ENCODE measurements around the gene ECHS1.
"Not testable (repeated sequence)": the region's sequence is repeated elsewhere in the genome, so short reads cannot be mapped to it uniquely, and the experiment has no call there.

The ECHS1 gene

DNA sequence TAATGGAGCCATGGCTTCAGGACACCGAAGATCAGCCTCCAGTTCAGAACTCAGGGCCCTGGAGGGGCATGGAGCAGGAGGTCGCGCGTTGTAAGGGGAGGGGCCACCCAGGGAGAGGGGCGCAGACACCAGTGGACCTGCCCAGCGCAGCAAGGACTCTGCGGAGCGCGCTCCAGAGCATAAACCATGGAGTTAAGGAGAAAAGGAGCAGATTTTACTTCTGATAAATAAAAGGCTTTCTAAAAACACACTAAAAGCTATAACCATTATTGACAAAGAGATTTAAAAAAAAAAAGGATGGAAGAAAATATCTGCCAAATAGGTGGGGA lies 47.0 kb downstream of the ECHS1 start:
- no peak for DNase-seq (ENCODE audit: low read depth in 1 of 2, low spot score in 1 of 2)

DNA sequence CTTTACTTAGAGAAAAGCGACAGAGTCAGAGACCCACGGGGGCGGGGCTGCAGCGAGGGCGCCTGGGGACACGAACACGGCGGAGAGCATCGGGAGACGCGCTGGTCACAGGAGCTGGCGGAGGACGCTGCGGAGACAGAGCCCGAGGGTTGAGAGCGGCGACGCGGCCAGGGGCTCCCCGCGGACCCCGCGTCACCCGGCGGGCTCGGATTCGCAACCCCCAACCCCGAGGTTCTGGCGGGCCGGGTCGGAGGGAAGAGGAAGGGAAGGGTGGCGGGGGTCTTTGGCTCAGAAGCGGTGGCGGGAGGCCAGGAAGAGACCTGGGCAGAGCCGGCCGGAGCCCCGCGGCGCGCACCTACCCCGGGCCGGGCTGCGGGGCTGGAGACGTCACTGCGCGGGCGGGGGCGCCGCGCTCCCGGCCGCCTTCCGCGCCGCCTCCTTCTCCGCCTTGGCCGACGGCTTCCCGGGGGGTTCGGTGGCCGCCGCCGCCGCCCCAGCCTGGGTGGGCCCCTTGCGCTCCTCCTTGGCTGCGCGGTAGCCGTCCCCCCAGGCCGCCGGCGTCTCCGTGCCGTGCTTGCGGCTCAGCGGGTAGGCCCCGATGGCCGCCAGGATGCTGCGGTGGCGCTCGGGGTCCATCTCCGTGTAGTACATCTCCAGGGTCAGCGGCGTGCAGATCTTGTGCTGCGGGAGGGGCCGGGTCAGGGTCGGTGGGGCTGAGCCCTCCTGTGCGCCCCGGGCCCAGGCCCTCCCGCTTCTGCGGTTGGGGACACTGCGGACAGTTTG lies 47.5 kb downstream of the ECHS1 start:
- DNase-seq (ENCODE audit: low read depth in 1 of 2, low spot score in 1 of 2), result no peak

DNA sequence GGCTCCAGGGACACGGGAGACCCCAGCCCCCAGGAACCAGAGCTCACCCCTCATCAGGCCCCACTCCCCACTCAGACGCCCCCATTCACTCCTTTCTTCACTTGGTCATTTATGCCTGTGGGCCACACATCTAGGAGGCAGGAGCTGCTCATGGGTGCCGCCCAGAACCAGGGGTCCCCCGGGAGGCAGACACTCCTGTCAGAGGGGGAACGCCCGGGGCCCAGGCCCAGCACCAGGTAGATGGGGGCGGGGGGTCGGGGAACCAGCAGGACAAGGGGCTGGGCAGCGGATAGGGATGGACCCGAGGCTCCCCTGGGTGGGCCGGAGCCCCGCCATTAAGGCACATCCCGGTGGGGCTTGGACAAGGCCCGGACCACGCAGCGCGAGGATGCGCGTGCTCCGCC lies 48.3 kb downstream of the ECHS1 start:
- no peak for DNase-seq (ENCODE audit: low read depth in 1 of 2, low spot score in 1 of 2)

DNA sequence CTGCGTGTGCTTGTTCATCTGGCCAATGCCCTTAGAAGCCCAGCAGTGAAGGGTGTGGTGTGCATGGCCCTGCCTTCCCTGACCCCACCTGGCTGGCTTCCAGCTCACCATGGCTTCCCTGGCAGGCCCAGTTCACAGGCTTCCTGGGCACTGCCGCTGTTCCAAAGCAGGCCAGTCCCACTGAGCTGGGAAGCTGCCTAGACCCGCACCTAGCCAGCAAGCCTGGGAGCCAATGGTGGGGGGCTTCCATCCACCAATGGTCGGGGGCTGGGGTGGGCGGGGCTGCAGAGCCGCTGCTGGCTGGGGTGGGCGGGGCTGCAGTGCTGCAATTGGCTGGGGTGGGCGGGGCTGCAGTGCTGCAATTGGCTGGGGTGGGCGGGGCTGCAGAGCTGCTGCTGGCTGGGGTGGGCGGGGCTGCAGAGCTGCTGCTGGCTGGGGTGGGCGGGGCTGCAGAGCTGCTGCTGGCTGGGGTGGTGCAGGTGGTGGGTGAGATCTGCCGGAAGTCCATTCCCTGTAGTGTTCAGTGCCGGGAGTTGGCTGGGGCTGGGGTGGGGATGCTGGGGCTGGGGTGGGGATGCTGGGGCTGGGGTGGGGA lies 48.9 kb downstream of the ECHS1 start:
- DNase-seq (ENCODE audit: low read depth in 1 of 2, low spot score in 1 of 2), result peak in 1 of 2 donors; percentile 40

DNA sequence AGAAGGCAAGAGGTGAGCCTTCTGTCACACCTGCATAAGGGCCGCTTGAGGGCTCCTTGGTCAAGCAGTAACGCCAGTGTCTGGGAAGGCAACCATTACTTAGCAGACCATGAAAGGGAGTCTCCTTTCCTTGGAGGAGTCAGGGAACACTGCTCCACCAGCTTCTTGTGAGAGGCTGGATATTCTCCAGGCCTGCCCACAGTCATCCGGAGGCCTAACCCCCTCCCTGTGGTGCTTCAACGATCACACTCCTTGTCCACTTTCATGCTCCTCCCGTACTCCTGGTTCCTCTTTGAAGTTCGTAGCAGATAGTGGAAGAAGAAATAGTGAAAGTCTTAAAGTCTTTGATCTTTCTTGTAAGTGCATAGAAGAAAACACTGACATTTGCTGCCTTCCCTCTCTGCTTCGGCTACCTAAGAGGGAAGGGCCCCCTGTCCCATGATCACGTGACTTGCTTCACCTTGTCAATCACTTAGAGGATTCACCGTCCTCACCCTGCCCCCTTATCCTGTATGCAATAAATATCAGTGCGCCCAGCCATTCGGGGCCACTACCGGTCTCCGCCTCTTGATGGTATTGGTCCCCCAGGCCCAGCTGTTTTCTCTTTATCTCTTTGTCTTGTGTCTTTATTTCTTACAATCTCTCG lies 51.0 kb downstream of the ECHS1 start:
- not testable (repeated sequence) for DNase-seq (ENCODE audit: low read depth in 1 of 2, low spot score in 1 of 2)

DNA sequence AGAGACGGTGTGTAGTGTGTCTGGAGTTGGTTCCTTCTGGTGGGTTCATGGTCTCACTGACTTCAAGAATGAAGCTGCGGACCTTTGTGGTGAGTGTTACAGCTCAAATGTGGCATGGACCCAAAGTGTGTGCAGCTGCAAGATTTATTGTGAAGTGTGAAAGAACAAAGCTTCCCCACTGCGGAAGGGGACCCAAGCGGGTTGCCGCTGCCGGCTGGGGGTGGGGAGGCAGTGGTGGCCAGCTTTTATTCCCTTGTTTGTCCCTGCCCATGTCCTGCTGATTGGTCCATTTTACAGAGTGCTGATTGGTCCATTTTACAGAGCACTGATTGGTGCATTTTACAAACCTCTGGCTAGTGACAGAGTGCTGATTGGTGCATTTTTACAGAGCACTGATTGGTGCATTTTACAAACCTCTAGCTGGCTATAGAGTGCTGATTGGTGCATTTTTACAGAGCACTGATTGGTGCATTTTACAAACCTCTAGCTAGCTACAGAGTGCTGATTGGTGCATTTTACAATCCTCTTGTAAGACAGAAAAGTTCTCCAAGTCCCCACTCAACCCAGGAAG lies 52.2 kb downstream of the ECHS1 start:
- not testable (repeated sequence) for DNase-seq (ENCODE audit: low read depth in 1 of 2, low spot score in 1 of 2)

DNA sequence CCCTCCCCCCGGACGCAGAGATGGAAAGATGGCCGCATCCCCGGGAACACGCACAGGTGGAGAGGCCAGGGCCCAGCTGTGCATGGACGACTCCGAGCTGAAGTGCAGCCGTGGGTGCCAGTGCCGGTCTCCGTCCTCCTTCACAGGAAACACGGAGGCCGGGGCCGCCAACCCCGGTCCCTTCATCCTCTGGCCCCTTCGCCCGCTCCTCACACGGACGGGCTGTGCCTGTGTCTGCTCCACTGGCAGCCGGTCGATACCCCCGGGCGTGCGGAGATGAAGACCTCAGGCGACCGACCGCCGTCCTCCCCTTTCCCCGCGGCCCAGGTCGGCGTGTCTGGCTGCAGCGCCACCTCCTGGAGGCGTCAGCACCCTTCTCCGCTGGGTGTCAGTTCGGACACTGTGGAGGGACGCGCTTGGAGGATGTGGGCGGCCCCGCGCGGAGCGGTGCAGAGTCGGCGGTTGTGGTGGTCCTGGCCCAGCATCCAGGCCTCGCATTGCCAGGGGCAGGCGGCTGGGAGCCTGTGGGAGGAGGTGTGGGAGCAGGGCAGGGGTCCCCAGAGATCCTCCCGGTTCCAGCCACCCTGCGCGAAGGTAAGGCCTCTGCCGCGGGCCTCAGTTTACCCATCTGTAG lies 54.5 kb downstream of the ECHS1 start:
- peak in 1 of 2 donors; percentile 47 for DNase-seq (ENCODE audit: low read depth in 1 of 2, low spot score in 1 of 2)

DNA sequence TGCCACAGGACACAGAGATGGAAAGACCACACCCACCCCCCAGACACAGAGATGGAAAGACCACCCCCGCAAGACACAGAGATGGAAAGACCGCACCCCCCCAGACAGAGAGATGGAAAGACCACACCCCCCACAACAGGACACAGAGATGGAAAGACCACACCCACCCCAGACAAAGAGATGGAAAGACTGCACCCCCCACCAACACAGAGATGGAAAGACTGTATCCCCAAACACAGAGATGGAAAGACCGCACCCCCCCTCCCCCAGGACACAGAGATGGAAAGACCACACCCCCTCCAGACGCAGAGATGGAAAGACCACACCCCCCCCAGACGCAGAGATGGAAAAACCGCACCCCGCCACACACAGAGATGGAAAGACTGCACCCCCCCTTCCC lies 56.4 kb downstream of the ECHS1 start:
- no peak for DNase-seq (ENCODE audit: low read depth in 1 of 2, low spot score in 1 of 2)

DNA sequence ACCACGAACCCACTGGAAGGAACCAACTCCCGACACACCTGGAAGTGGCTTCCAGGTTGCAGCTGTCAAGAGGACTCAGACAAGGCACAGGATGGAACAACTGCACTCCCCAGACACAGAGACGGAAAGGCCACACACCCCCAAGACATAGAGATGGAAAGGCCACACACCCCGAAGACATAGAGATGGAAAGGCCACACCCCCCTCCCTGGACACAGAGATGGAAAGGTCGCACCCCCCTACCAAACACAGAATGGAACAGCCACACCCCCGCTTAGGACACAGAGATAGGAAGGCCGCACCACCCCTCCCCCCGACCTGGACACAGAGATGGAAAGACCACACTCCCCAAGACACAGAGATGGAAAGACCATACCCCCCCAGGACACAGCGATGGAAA lies 56.9 kb downstream of the ECHS1 start:
- DNase-seq (ENCODE audit: low read depth in 1 of 2, low spot score in 1 of 2), result no peak

DNA sequence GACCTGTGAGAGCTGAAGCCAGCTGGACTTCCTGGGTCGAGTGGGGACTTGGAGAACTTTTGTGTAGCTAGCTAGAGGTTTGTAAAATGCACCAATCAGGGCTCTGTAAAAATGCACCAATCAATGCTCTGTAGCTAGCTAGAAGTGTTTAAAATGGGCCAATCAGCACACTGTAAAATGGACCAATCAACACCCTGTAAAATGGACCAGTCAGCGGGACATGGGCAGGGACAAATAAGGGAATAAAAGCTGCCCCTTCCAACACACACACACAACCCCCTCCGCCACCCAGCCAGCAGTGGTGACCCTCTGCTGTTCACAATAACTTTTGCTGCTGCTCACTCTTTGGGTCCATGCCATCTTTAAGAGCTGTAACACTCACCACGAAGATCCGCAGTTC lies 57.3 kb downstream of the ECHS1 start:
- no peak for DNase-seq (ENCODE audit: low read depth in 1 of 2, low spot score in 1 of 2)

DNA sequence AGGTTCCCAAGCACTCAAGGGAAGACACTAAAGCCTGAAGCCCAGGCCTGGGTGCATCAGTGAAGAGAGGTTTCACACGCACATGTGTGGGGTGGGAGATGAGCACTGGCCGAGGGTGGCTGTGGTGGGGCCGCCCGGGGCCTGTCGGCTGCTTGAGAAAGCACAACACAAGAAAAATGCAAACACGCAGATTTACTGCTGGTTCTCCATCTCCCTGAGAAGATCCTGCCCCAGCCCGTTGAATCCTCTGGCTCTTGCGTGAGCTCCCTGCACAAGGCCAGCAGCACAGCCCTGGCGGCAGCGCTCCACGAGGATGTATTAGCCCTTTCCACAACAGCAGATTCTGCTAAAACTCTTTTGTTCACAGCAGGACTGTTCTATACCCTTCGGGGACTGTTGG lies 58.2 kb downstream of the ECHS1 start:
- no peak for DNase-seq (ENCODE audit: low read depth in 1 of 2, low spot score in 1 of 2)

DNA sequence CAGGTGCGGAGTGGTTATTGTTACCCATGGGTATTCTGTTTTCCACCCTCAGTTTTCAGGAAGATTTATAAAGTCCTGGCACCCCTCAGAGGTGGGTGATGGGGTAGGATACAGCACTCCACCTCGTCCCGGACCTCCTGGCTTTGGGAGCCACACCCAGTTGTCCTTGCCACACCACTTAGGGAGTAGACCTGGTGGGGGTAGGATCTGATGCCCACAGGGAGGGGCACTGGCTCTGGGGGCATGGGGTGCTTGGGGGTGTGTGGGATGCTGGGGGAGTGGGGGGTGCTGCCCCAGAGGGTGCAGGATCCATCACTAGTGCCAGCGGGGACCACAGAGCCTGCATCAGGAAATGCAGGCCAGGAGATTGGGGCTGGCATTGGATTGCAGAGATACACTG lies 60.0 kb downstream of the ECHS1 start:
- no peak for DNase-seq (ENCODE audit: low read depth in 1 of 2, low spot score in 1 of 2)

DNA sequence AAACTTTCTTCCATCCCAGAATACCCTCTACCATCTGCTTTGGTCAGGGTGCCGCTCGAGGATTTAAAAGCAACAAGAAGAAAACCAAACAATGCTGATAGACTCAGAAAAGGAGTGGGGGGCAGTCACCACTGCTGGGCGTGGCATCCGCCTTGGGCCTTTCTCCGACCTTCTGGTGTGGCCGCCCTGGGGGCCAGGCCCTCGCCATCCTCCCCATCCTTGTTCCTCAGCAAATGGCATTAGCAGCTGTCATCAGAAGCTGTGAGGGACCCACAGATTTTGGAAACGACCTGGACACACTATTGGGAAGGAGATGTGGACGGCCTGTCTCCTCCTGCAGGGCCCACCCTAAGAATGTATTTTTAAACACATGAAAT lies 60.4 kb downstream of the ECHS1 start:
- no peak for DNase-seq (ENCODE audit: low read depth in 1 of 2, low spot score in 1 of 2)
